Uterus (tissue), 4 donors: ENCODE data around the gene GRID2. TPM values are rescaled to one million over a fixed set of nuclear protein-coding genes. Genes with fewer than 3 reads are reported as not detected.

Experiments
- DNase-seq, 2 donors: peaks; one replicate each; pipeline ENCODE4 v3.0.0-alpha.2; 2019 to 2020
- H3K27ac ChIP-seq, 2 donors: fragments of 200-600 bp; sonication (generic); 1 replicate in 1 of 2; 2 replicates in 1 of 2; pipeline ENCODE4 v1.5.1; 2016 to 2018
- H3K27me3 ChIP-seq, 2 donors: fragments of 200-600 bp; sonication (generic); one replicate each; pipeline ENCODE4 v1.5.1; 2018 to 2019; ENCODE audit warnings: control low read depth in 1 of 2
- H3K36me3 ChIP-seq, 2 donors: fragments of 200-600 bp; sonication (generic); one replicate each; pipeline ENCODE4 v1.5.1; 2019; ENCODE audit warnings: control low read depth in 1 of 2
- H3K4me1 ChIP-seq, 2 donors: fragments of 200-600 bp; sonication (generic); one replicate each; pipeline ENCODE4 v1.5.1; 2018 to 2019; ENCODE audit warnings: control low read depth in 1 of 2
- H3K4me3 ChIP-seq, 2 donors: fragments of 200-600 bp; sonication (generic); 1 replicate in 1 of 2; 2 replicates in 1 of 2; pipeline ENCODE4 v1.5.1; 2018 to 2019; ENCODE audit warnings: mild to moderate bottlenecking in 1 of 2
- H3K9me3 ChIP-seq, 2 donors: fragments of 200-600 bp; sonication (generic); one replicate each; pipeline ENCODE4 v1.5.1; 2019; ENCODE audit warnings: control low read depth in 1 of 2
- CTCF ChIP-seq, 4 experiments: fragments of 200-600 bp in 2 of 4; fragments of 450-650 bp in 2 of 4; sonication (generic) in 2 of 4; IDR thresholded peaks; one replicate each; pipeline ENCODE4 v1.5.1; 2016 to 2019; ENCODE audit warnings: antibody characterized with exemption in 4 of 4, mild to moderate bottlenecking in 2 of 4, moderate library complexity in 1 of 4
- POLR2A ChIP-seq, 2 donors: fragments of 450-650 bp; IDR thresholded peaks; one replicate each; pipeline ENCODE4 v1.6.1; 2016; ENCODE audit warnings: antibody characterized with exemption in 2 of 2, mild to moderate bottlenecking in 1 of 2, moderate library complexity in 1 of 2
- intact Hi-C: fragments of 100-400 bp; cut with DNase I; formaldehyde crosslinking; loops from one replicate; pipeline ENCODE4 v1.15.1; 2023; ENCODE audit warnings: low total_unique reads
- total RNA-seq, 4 donors: library from RNA; depleted of rRNA in 3 of 4; stranded (reverse); fragments of >200 nt in 3 of 4; gene quantifications; one replicate each; pipeline versions ENCODE4 v1.1.0 to v1.2.4, GENCODE V29; 2014 to 2023
- donor health status: DM: yes; HTN: yes; CAD: no.

GRID2 gene
- total RNA-seq, 4 donors from 2014 or later: 0.27 to 33.3 (median 0.59) TPM; not detected in 1

- no peak overlapping the region for H3K4me3 ChIP-seq
- DNase-seq: no peak
- TF ChIP-seq POLR2A (IDR thresholded peaks at IDR 0.05) (no peak), CTCF (IDR thresholded peaks at IDR 0.05) (no peak)
- no peaks in the 10 kb centered on the region for H3K4me1 ChIP-seq
- no peaks in the 10 kb centered on the region for H3K9me3 ChIP-seq
- no peaks in the 10 kb centered on the region for H3K27me3 ChIP-seq
- no peaks in the 10 kb centered on the region for H3K36me3 ChIP-seq
- H3K27ac ChIP-seq: no peak overlapping the region
- intact Hi-C loops: no loop called here
These were observed 45.6 kb upstream of the GRID2 start for GRCh38 chr4:92257931-92258857.

- Histone ChIP-seq H3K4me1 (no peaks in the 10 kb centered on the region), H3K36me3 (no peaks in the 10 kb centered on the region), H3K27ac (no peak overlapping the region), H3K27me3 (no peaks in the 10 kb centered on the region), H3K4me3 (no peak overlapping the region), H3K9me3 (no peaks in the 10 kb centered on the region)
- intact Hi-C loops: no loop called here
- TF ChIP-seq POLR2A (IDR thresholded peaks at IDR 0.05) (no peak), CTCF (IDR thresholded peaks at IDR 0.05) (no peak)
- no peak for DNase-seq
These were observed 42.5 kb upstream of the GRID2 start for GRCh38 chr4:92261256-92261655.

GRCh38 chr4:92262371-92262770, 41.4 kb upstream of the GRID2 start:
- H3K4me1 ChIP-seq: no peaks in the 10 kb centered on the region
- intact Hi-C loops: no loop called here
- DNase-seq: no peak

GRCh38 chr4:92263010-92263409, 40.8 kb upstream of the GRID2 start:
- no peak overlapping the region for H3K4me3 ChIP-seq
- no peaks in the 10 kb centered on the region for H3K36me3 ChIP-seq
- no peak for DNase-seq
- no peaks in the 10 kb centered on the region for H3K27me3 ChIP-seq
- no peaks in the 10 kb centered on the region for H3K4me1 ChIP-seq
- H3K27ac ChIP-seq: no peak overlapping the region
- no peaks in the 10 kb centered on the region for H3K9me3 ChIP-seq
- intact Hi-C loops: no loop called here
- TF ChIP-seq CTCF (IDR thresholded peaks at IDR 0.05) (no peak), POLR2A (IDR thresholded peaks at IDR 0.05) (no peak)

More at GRCh38 chr4:92262371-92262770, 41.4 kb upstream of the GRID2 start:
- no peak overlapping the region for H3K27ac ChIP-seq
- H3K36me3 ChIP-seq: no peaks in the 10 kb centered on the region
- H3K27me3 ChIP-seq: no peaks in the 10 kb centered on the region
- H3K9me3 ChIP-seq: no peaks in the 10 kb centered on the region
- H3K4me3 ChIP-seq: no peak overlapping the region
- TF ChIP-seq POLR2A (IDR thresholded peaks at IDR 0.05): no peak
- no peak for TF ChIP-seq CTCF (IDR thresholded peaks at IDR 0.05)

DNA sequence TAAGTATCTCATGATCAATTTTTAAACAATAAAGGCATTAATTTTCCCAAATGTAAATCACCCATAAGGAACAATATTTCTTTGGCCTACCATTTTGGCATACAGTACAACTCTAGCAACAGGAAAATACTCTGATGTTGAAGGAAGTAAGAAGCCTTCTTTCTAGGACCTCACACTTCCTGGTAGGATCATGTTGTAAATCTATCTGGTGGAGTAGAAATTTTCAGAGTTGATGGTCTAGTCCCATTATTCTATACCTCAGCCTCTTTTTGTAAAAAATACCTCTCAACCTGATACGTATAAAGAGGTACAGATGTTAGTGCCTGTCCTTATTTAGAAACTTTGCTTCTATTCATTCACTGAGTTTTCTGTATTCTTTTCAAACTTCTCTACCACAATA, 40.2 kb upstream of the GRID2 start:
- H3K27ac ChIP-seq: no peak overlapping the region
- no peaks in the 10 kb centered on the region for H3K36me3 ChIP-seq
- H3K4me1 ChIP-seq: no peaks in the 10 kb centered on the region
- TF ChIP-seq CTCF (IDR thresholded peaks at IDR 0.05) (no peak), POLR2A (IDR thresholded peaks at IDR 0.05) (no peak)
- no peaks in the 10 kb centered on the region for H3K9me3 ChIP-seq
- H3K4me3 ChIP-seq: no peak overlapping the region
- H3K27me3 ChIP-seq: no peaks in the 10 kb centered on the region
- no peak for DNase-seq
- intact Hi-C loops: no loop called here
